CD4-positive, alpha-beta T cell treated with Interleukin-4 for 1 hour (primary cell): Measurements from ENCODE around the gene TDP1.
A peak's percentile ranks its signal among the peaks of the same experiment; 100 is the strongest.

Experiments
- DNase-seq, 2 donors: peaks; one replicate each; pipeline ENCODE4 v3.0.0-alpha.2; 2020 to 2022

TDP1 gene

GRCh38 chr14:89947344-89947743, 8.4 kb upstream of the TDP1 start:
- no peak for DNase-seq

- DNase-seq: no peak
Measured at GRCh38 chr14:89952576-89952975, 3.2 kb upstream of the TDP1 start.

- no peak for DNase-seq
Measured at GRCh38 chr14:89953602-89954001, 2.1 kb upstream of the TDP1 start.

GRCh38 chr14:89954070-89955021, 1.4 kb upstream of the TDP1 start, which contains the start of gene EFCAB11:
TSS of gene EFCAB11 (minus strand) at chr14:89954730. CDS start at chr14:89954660, 70 bp downstream.
- peak; percentile 97 for DNase-seq

GRCh38 chr14:89955022-89955744, 544 bp upstream of the TDP1 start:
- DNase-seq: no peak

DNA sequence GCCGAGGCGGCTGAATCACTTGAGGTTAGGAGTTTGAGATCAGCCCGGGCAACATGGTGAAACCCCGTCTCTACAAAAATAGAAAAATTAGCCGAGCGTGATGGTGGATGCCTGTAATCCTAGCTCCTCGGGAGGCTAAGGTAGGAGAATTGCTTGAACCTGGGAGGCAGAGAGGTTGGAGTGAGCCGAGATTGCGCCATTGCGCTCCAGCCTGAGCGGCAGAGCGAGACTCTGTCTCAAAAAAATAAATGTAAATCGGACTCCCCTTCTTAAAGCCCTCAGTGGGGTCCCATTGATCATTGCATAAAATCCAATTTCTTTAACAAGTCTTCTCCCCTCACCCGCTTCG, 908 bp downstream of the TDP1 start:
- DNase-seq: no peak

DNA sequence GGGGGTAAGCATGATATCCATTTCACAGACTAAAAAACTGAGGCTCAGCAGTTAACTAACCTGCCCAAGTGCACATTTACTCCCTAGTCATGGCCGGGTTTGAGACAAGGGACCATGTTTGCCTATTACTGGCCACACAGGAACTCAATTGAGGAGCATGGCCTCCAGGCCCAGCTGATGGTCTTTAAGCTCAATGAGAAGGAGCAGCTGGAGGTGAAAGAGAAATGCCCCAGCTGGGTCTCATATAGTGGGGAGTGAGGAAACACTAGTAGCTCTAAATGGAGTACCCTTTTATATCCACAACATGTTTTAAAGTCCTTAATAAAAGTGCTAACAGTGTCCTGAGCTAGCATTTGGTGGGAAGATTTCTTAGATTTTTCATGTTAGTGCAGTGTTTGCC, 1.6 kb downstream of the TDP1 start:
- no peak for DNase-seq

DNA sequence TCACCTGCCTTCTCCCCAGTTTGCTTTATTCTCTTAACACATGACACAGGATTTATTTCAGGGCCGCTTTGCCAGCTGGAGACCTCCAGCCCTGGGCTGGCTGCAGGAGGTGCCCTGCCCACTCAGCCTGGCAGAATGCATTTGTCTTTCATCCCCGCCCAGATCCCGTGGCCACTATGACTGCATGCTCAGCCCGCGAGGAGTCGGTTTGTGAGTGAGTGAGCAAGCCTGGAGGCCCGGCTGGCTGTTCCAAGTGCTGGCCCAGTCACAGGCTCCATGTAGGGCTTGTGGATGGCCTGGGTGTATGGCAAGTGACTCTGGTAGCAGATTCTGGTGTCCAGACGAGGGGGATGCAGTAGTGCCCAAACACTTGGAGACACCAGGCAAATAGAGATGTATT, 2.1 kb downstream of the TDP1 start:
- DNase-seq: no peak

DNA sequence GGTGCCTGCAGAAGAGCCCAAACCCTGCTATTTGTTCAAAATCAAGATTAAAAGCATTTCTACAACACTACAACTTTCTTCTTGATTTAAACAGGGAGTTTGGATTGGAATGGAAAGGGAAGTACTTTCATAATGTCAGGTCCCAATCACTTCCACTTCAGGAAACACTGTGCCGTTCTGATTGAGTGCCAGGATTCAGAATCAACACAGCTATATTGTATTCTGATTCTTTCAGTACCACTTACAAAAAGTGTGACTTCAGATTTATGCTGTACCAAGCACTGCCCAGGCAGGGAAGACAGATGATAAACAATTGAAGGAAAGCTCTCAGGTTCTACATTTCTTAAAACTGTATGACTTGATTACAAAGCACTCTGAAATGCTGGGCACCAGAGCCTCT, 3.2 kb downstream of the TDP1 start:
- DNase-seq: no peak

DNA sequence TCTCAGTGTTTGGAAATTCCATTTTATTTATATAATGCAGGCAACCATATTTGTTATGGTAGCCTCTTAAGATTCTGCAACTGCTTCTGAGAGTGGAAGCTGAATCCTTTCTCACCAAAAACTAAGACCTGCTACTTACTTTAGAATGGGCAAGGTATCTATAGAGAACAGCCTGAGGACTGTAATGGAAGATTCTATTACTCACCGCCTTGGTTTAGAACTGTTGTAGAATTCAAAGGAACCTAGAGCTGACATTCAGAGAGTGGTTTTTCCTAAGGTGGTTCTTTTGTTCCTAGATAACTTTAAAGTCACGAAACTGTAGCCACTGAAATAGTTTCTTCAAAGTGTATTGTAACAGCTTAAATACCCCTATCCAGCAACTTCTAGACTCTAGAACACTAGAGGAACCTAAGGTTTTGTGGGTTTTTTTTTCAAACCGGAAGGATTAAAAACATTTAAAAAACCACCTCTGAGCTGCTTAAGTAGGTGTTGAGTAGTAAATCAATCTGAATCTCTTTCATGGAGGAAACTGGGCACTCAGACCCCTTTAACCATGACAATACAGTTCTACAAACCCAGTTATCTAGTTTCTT, 4.2 kb downstream of the TDP1 start:
- DNase-seq: peak in 1 of 2 donors; percentile 48

DNA sequence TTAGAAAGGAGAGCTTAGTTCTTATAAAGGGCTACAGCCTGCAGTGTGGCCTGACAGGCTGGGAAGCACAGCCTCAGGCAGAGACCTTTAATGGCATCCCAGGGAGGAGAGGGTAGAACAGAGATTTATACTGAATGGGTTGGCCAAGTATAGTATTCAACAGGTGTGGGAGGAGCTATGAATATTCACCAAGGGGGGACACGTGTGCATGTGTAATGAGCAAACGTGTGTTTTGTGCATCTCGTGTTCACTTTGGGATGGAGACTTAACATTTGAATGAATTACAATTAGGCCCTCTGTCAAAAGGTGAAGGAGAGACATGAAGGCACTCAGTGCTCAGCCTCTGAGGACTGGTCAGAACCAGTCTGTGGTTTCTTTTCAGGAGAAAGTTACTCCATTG, 5.2 kb downstream of the TDP1 start:
- DNase-seq: no peak

- DNase-seq: no peak
Measured at GRCh38 chr14:89963288-89963978, 7.7 kb downstream of the TDP1 start.

DNA sequence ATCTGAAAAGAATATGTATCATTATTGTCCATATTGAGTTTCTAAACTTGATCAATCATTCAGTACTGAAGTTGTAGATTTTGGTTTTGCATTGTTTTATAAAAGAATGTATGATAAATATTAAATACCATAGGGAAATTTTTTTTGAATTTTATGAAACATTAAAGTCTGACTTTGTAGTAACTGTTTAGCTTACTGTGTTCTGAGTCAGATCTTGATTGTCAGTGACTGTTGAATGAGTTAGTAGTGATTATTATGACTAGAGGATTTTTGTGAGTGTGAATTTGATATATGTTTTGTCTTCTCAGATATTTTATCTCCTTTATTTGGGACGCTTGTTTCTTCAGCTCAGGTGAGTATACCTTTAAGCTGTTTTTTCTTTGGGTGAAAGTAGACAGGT, 10.1 kb downstream of the TDP1 start:
- no peak for DNase-seq

DNA sequence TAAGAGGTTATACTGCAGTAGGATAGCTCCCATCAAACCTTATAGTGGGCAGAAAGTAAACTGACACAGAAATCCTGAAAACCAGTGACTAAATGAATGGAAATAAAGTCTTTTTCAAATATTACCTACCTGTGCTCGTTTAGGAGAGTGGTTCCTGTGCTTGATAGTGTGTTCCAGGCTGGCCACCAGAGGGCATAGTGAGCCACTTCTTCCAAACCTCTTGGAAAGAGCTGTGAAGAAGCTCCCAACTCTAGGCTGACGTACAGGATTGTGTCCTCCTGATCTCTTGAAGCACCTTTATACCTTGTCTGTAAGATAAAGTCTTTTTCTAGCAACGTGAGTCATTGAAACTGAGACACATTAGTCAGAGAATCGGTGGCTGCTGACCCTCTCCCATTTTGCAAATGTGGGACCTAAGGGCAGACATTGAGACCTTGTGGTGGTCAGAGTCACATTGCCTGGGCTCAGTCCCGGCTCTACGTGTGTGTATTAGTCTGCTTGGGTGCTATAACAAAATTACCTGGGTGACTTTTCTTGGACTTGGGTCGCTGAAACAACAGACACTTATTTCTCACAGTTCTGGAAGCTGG, 17.6 kb downstream of the TDP1 start:
- peak; percentile 46 to 55 for DNase-seq

- no peak for DNase-seq
Measured at GRCh38 chr14:89977668-89978067, 21.9 kb downstream of the TDP1 start.

DNA sequence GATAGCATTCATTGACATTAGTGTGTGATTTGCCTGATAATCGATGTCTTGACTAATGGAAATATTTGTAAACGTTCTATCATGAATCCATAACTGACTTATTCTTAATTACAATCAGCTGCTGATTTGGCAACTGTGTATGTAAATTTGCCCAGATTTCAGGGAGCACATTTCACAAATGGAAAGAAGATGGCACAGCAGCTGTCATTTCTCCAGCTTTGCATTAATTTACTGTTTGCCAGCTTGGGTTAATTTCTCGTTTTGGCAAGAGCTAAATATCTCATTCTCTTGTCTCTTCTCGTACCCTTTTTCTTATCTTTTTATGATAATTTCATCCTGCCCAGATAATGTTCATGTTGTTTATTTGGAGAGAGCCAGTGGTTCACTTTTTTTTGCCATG, 22.9 kb downstream of the TDP1 start:
- DNase-seq: no peak

GRCh38 chr14:89983375-89983774, 27.6 kb downstream of the TDP1 start:
- no peak for DNase-seq

GRCh38 chr14:89986462-89987160, 30.9 kb downstream of the TDP1 start:
- DNase-seq: no peak

DNA sequence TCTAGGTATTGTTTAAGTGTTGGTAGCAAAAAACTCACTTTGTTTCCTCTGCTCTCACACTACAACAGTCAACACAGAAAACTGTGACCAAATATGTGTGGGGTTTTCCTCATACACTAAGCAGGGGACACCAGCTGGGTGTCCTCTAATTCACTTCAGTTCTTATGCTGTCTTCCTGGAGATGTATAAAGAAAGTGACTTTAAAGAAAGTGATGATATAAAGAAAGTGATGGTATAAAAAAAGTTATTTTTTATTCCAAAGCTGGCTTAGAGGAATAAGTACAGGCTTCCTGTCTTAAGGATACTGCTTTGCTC, 31.4 kb downstream of the TDP1 start:
- no peak for DNase-seq

DNA sequence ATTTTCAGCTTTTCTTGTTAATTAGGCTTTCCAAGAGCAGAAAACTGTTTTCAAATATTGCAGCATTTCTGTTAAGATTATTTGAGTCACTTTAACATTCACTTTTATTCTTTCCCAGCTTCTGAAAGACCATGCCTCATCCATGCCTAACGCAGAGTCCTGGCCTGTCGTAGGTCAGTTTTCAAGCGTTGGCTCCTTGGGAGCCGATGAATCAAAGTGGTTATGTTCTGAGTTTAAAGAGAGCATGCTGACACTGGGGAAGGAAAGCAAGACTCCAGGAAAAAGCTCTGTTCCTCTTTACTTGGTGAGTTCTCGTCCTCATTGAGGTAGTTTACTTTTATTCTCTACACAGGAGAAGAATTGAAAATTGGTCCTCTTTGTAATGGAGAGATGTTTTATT, 33.1 kb downstream of the TDP1 start:
- DNase-seq: no peak

GRCh38 chr14:89990218-89990617, 34.5 kb downstream of the TDP1 start:
- DNase-seq: no peak

DNA sequence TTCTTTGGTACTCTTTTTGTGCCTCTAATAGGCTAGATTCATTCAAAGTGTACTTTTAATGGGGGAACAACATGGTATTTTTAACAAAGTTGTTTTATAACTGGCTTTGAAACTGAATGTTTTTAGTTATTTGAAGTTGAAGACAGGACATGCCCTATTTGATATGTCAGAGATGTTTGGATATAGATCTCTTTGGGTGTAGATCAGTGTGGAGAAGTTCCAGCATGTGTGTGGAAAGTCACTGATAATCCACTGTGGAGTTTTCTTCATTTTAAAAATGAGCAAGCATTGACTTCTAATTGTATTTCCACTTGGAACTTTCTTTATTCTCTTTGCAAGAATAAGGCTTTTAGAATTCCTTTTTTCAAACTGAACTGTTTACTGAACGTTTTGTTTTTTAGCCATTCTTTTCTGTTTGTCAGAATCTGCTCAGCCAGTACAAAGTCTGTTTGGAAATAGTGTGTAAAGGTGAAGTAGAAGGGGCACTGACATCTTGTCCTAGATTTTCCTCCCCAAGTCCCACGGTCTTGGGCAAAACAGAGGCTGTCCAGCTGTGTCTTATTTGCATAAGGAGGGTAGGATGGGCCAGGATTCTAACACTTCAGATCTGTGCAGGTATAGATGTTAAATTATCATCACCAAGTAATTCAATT, 35.0 kb downstream of the TDP1 start:
- no peak for DNase-seq
